Measurements from ENCODE around the gene ATXN7L1. TPM values are rescaled to one million over a fixed set of nuclear protein-coding genes. Genes with fewer than 3 reads are reported as not detected.

Gene ATXN7L1
- total and polyA plus RNA-seq, 2 of the 4 experiments (the other 2 are of a cell fraction): 3.5 to 4.3 TPM

DNA sequence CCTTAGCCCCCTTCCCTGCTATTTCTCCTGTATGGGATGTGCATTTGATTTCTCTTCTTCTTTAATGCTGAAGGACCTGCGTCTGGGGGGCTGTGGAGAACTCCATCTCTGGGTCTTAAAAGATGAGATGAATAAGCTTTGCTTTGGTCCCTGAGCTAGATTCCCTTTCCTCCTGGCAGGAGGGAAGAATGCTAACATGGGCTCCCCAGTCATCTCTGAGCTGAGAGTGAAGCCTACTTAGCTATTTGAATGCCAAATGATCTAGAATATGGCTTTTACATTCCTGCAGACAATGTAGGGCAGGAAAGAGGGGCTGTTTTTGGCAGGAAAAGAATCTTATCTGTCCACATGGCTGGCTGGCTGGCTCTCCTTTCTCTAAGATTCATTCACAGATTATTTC is 232.5 kb downstream of the ATXN7L1 start:
- WGBS, 2 experiments (ENCODE audit: extremely low coverage in 2 of 2, insufficient read length in 1 of 2): no CpG with 5 or more reads among the region's 1 CpG
- Histone ChIP-seq H3K23ac (ENCODE audit: low read depth, low read length) (no peak overlapping the region), H4K8ac (ENCODE audit: low read depth in 2 of 2, low read length in 2 of 2) (no peak overlapping the region), H3K14ac (replicated peaks; ENCODE audit: low read depth, low read length) (no peak overlapping the region), H4K5ac (ENCODE audit: low read depth, low read length) (no peak overlapping the region), H3K56ac (ENCODE audit: extremely low read depth, insufficient read depth, low read length) (no peak overlapping the region), H3K79me1 (ENCODE audit: low read depth in 1 of 2, low read length in 2 of 2) (peaks cover 0 to 3% of the 10 kb centered on the region in 2 experiments; a peak in 1 of 4 replicates), H3K4me3 (ENCODE audit: insufficient read depth, low read depth, low read length) (no peak overlapping the region), H2AK5ac (ENCODE audit: low read depth, low read length) (no peak overlapping the region), H3K4me2 (ENCODE audit: low read depth, low read length) (no peak overlapping the region), H3K9ac (ENCODE audit: low read depth, low read length) (no peak overlapping the region), H3K9me3 (ENCODE audit: control insufficient read depth, insufficient read depth, low read length) (no peaks in the 10 kb centered on the region), H2BK20ac (ENCODE audit: low read depth, low read length) (no peak overlapping the region), H3K18ac (ENCODE audit: low read depth, low read length) (no peak overlapping the region), H3K4me1 (ENCODE audit: control insufficient read depth, insufficient read depth, low read length) (peaks cover 2% of the 10 kb centered on the region; the same call in 1 of the 2 replicates), H2BK120ac (ENCODE audit: low read depth, low read length) (no peak overlapping the region), H2AK9ac (replicated peaks; ENCODE audit: low read depth, low read length, poor library complexity) (no peak overlapping the region), H3K27me3 (ENCODE audit: control insufficient read depth, insufficient read depth, low read length) (no peaks in the 10 kb centered on the region), H4K91ac (ENCODE audit: insufficient read depth, low read depth, low read length) (no peak overlapping the region), H3K27ac (ENCODE audit: insufficient read depth, low read length) (no peak overlapping the region), H2AFZ (replicated peaks; ENCODE audit: low read length, poor library complexity) (no peak overlapping the region), H4K20me1 (ENCODE audit: insufficient read depth, low read length) (no peaks in the 10 kb centered on the region), H2BK15ac (ENCODE audit: low read depth, low read length) (no peak overlapping the region), H2BK5ac (ENCODE audit: low read depth, low read length, poor library complexity, severe bottlenecking) (no peak overlapping the region), H3K9me1 (ENCODE audit: insufficient read depth, low read length) (peaks cover 15% of the 10 kb centered on the region; the same call in 1 of the 2 replicates), H3K36me3 (ENCODE audit: control insufficient read depth, insufficient read depth, low read length) (peaks cover 14% of the 10 kb centered on the region; the same call in 1 of the 2 replicates), H3K4ac (ENCODE audit: low read depth, low read length) (no peak overlapping the region)
- ATAC-seq (ENCODE audit: low read depth): no peak; the same call in 1 of the 2 replicates
- TF ChIP-seq CTCF (conservative IDR thresholded peaks at IDR 0.05; ENCODE audit: low read depth, low read length): no peak
- TF ChIP-seq POLR2A (IDR thresholded peaks at IDR 0.05; ENCODE audit: low read depth, low read length): no peak
- no peak for TF ChIP-seq CHD1 (IDR thresholded peaks at IDR 0.05; ENCODE audit: low read depth, low read length)
- no peak for TF ChIP-seq MAZ (IDR thresholded peaks at IDR 0.05; ENCODE audit: borderline replicate concordance, low read depth, low read length)
- TF ChIP-seq CEBPB (IDR thresholded peaks at IDR 0.05; ENCODE audit: low read depth, low read length): no peak
- TF ChIP-seq, protein P1, sequence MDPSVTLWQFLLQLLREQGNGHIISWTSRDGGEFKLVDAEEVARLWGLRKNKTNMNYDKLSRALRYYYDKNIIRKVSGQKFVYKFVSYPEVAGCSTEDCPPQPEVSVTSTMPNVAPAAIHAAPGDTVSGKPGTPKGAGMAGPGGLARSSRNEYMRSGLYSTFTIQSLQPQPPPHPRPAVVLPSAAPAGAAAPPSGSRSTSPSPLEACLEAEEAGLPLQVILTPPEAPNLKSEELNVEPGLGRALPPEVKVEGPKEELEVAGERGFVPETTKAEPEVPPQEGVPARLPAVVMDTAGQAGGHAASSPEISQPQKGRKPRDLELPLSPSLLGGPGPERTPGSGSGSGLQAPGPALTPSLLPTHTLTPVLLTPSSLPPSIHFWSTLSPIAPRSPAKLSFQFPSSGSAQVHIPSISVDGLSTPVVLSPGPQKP (IDR thresholded peaks at IDR 0.05; ENCODE audit: borderline replicate concordance, low read depth, low read length): no peak
- TF ChIP-seq MXI1 (IDR thresholded peaks at IDR 0.05; ENCODE audit: borderline replicate concordance, low read depth, low read length): no peak
- TF ChIP-seq NFE2L2 (IDR thresholded peaks at IDR 0.05; ENCODE audit: low read depth, low read length): no peak
- TF ChIP-seq BHLHE40 (IDR thresholded peaks at IDR 0.05; ENCODE audit: low read depth, low read length): no peak
- no peak for TF ChIP-seq SMC3 (IDR thresholded peaks at IDR 0.05; ENCODE audit: low read depth, low read length)
- no peak for TF ChIP-seq RFX5 (IDR thresholded peaks at IDR 0.05; ENCODE audit: low read depth, low read length)
- TF ChIP-seq MAFK (IDR thresholded peaks at IDR 0.05; ENCODE audit: low read depth, low read length): no peak
- TF ChIP-seq, protein P2, sequence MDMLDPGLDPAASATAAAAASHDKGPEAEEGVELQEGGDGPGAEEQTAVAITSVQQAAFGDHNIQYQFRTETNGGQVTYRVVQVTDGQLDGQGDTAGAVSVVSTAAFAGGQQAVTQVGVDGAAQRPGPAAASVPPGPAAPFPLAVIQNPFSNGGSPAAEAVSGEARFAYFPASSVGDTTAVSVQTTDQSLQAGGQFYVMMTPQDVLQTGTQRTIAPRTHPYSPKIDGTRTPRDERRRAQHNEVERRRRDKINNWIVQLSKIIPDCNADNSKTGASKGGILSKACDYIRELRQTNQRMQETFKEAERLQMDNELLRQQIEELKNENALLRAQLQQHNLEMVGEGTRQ (IDR thresholded peaks at IDR 0.05; ENCODE audit: low read depth, low read length): no peak
- BruUV-seq (replicated peaks): no TSS peak
- CTCF ChIA-PET: interaction anchor here (0.6 to 1.6 kb wide), 2 partner anchors 9 to 63 kb away, joined by 3 to 4 read pairs; partner anchors contain the start of gene EFCAB10
- POLR2A ChIA-PET (ENCODE audit: unreplicated experiment): no interaction called here
- in situ Hi-C loops (cut with MboI; ENCODE audit: low sequenced_read_pairs) (no loop called here), intact Hi-C loops (cut with micrococcal nuclease) (no loop called here), dilution Hi-C loops (cut with HindIII; ENCODE audit: low sequenced_read_pairs, unreplicated experiment) (no loop called here)
- DNase-seq: no peak

Data from IMR-90 (cell line).